ENCODE results near the gene RIPOR1.
A peak's percentile ranks its signal among the peaks of the same experiment; 100 is the strongest.
"Not testable (repeated sequence)": the region's sequence is repeated elsewhere in the genome, so short reads cannot be mapped to it uniquely, and the experiment has no call there.

The RIPOR1 gene
- 7.6 to 25.3 (median 11.4) reads per million in 4 experiments for total RNA-seq

- DNase-seq: peak; percentile 49
Observed at GRCh38 chr16:67528222-67528869, at the start of gene RIPOR1. TSS of gene RIPOR1 (plus strand) at chr16:67528829. CDS start at chr16:67538447, 9,618 bp downstream.

GRCh38 chr16:67480833-67481560, 47.6 kb upstream of the RIPOR1 start, which contains the start of gene ATP6V0D1:
TSS of gene ATP6V0D1 (minus strand) at chr16:67481157. CDS start at chr16:67481086, 71 bp downstream.
- peak; percentile 97 for DNase-seq

- DNase-seq: peak; percentile 38
Observed at GRCh38 chr16:67481561-67482232, 46.9 kb upstream of the RIPOR1 start.

GRCh38 chr16:67482233-67482924, 46.2 kb upstream of the RIPOR1 start:
- no peak for DNase-seq

GRCh38 chr16:67483150-67483549, 45.5 kb upstream of the RIPOR1 start, which contains the start of gene AGRP:
TSS of gene AGRP (minus strand) at chr16:67483547. CDS start at chr16:67483398, 149 bp downstream.
- no peak for DNase-seq

GRCh38 chr16:67483731-67484525, 44.7 kb upstream of the RIPOR1 start:
- DNase-seq: no peak

- no peak for DNase-seq
Observed at GRCh38 chr16:67486805-67487204, 41.8 kb upstream of the RIPOR1 start.

- DNase-seq: not testable (repeated sequence)
Observed at GRCh38 chr16:67487561-67487960, 41.1 kb upstream of the RIPOR1 start.

GRCh38 chr16:67489401-67490083, 39.1 kb upstream of the RIPOR1 start:
- no peak for DNase-seq

- DNase-seq: no peak
Observed at GRCh38 chr16:67490335-67491096, 38.1 kb upstream of the RIPOR1 start.

GRCh38 chr16:67499106-67499505, 29.5 kb upstream of the RIPOR1 start:
- DNase-seq: no peak

GRCh38 chr16:67504031-67505021, 24.3 kb upstream of the RIPOR1 start:
- DNase-seq: no peak

GRCh38 chr16:67506468-67506867, 22.2 kb upstream of the RIPOR1 start:
- DNase-seq: no peak

GRCh38 chr16:67509016-67509415, 19.6 kb upstream of the RIPOR1 start:
- peak; percentile 22 for DNase-seq

- not testable (repeated sequence) for DNase-seq
Observed at GRCh38 chr16:67513892-67514291, 14.7 kb upstream of the RIPOR1 start.

GRCh38 chr16:67514382-67514828, 14.2 kb upstream of the RIPOR1 start:
- DNase-seq: peak; percentile 72

GRCh38 chr16:67516296-67517154, 12.1 kb upstream of the RIPOR1 start:
- DNase-seq: no peak

GRCh38 chr16:67517155-67517445, 11.5 kb upstream of the RIPOR1 start:
- DNase-seq: no peak
